ENCODE data around the gene C18orf63.

C18orf63 gene

DNA sequence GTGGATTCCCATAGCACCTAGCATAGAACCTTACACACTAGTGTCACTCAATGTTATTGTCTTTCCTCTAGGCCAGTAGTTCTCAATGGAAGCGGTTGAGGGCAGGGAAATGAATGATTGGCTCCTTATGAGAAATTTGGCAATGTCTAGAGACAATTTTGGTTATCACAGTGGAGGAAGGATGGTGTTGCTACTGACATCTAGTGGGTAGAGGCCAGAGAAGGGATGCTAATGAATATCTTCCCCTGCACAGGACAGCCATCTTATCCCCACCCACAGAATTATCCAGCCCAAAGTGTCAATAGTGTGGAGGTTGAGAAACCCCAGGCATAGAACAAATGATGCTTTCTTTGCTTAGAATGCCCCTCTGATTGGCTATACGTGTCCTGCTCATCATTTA, 15.8 kb downstream of the C18orf63 start:
- no peak for DNase-seq

DNA sequence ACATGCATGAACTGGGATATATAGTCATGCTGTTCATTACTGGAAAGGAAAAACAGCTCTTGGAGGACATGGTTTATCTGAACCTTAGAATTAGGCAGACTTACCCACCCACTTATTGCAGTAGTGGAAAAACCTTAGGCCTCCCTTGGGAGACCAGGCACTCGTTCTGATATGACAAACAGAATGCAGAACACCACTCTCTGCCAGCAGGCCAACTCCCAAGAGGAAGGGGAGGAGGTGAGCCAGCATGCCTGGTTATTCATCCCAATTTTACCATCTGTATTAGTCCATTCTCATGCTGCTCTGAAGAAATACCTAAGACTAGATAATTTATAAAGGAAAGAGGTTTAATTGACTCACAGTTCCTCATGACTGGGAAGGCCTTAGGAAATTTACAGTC, 17.5 kb downstream of the C18orf63 start:
- DNase-seq: no peak

DNA sequence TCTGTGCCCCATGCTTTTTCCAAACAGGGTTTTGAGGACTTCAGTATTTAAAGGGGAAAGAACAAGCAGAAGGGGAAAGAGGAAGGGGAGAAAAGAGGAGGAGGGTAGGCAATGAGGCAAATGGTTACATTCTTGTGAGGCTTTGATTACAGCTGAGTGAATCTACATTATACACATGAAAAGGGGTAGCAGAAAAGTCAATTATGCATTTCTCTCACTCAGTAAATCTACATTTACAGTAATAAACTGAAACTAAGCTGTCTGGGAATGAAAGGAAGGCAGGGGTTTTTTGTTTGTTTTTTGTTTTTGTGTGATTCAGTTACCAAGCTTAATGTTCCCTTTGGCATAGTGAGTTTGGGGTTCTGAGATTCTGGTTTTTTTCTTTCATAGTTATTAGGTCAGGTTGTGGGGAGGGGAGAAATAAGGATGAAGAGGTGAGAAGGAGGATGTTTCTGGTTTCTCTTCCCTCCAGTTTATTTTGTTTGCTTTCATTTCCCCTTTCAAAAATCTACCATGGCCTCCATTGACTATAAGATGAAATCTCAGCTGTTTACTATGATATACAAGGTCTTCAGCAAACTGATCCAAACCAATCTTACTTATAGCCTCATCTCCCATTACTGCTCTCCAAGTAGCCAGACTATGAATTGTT, 18.7 kb downstream of the C18orf63 start:
- no peak for DNase-seq

DNA sequence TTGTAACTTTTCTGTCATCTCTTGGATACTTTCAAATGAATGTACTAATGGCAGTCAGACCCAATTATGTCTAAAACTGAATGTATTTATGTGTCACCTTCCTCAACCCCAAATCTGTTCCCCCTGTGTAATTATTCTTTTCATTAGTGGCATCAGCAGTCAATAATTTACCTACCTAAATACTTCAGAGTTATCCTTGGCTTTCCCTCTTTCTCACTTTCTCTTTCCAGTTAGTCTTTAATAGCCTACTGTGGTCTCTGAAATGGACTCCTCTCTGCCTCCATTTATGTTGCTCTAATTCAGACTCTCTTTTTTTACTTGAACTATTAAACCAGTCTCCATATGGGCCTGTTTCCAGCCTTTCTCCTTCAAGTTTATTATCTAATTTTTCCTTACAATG, 21.0 kb downstream of the C18orf63 start:
- DNase-seq: no peak

DNA sequence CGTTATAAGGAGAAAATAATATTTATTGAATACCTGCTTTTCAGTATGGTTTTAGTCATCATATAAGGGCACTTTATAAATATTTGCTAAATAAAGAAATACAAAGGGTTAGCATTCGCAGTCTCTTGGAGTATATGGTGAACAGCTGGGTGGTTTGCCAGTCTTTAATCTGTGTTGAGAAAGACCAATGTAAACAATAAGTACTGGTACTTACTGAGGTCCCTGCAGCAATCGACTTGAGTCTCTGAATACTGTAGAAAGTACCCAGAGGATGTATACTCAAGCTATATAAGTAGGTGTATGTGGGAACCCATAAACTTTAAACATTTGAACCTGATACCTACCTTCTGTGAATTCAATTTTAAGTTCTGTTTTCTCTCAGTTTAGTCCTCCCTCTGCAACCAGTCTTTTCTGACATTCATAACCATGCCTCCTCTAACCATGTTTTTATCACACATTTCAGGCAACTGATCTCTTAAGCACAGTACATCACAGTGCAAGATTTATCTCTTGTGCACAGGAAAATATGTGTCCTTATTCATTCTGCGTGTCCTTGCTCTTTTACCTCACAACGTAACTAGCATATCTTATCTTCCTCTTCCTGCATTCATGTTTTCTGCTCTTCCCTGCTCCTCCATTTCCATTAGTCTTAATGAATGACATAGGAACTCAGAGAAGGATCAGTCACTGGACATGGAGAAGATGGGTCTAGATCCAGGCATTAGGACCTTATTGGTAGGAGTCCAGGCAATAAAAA, 21.7 kb downstream of the C18orf63 start:
- no peak for DNase-seq

DNA sequence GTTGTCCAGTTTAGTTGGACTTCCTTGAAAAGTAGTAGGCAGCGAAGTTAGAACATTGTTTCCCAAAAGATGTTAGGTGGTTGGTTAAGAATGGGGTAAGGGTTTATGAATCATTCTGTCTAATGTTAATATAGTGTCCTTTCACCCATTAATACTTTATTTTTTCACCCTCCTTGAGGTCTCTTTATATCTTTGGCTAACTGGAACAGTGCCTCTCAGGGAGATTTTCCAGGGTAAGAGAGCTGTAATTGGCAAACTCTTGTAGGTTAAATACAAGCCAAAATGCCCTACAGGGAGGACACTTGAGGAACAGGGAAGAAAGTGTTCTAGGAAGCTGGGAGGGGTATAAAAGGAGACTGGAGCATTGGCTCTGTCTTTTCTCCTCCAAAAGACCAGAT, 22.3 kb downstream of the C18orf63 start:
- no peak for DNase-seq

DNA sequence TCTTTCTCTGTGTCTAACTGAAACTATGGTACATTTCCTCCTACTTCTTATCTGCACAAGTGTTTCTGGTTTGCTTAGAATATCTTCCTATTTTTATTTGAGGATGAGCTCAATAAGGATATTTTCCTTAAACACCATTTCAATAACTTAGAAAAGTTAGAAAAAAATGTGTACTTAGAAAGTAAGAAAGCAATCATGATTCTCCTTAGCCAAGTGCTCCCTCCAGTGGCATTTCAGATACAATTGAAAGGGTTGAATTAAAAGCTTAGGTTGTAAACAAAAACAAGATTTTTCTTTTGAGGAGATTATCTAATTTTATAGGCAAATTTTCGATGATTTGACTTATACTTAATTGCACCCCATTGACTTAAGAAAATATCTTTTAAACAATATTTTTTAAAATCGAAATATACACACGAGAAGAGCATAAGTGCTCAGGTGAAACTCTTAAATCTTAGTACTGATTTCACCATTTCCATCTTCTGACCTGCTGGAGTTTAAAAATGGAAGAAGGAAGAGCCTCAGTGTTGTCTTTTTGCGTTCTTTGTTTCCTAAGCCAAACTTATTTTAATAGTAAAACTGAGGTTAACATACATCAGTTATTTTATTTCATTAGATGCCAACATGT, 26.9 kb downstream of the C18orf63 start:
- DNase-seq: no peak

DNA sequence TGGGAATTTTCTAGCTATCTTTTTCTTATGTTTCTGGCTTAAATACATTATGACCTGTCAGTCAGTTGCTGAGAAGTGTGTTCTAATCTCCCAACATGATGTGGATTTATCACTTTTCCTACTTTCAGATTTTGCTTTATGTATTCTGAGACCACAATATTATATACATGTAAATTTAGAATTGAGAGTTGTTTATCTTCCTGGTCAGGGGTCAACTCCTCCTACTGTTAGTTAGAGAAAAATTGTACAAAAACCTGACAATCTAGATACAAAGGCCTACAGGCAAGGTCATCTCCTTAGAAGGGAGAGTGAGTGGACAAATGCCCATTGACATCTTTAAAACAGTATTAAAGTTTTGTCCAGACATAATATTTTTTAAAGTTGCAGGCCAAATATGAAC, 30.6 kb downstream of the C18orf63 start:
- DNase-seq: no peak

DNA sequence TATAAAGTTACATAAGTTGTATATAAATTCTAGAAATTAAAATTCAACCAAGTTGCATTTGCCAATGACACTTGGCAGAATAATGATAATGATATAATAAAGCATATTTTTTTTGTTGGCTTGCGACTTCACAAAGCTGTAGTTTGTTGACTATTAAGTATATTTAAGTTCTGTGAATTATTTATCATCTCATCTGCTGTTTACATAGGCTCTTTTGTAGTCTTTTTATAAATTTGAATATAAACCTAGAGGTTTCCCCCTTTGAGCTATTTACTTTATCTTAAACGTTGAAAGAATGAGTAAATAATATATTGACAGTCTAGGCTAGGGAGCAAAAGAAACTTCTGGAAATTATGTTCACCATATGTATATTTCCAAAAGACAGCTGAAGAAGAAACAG, 32.9 kb downstream of the C18orf63 start:
- no peak for DNase-seq

DNA sequence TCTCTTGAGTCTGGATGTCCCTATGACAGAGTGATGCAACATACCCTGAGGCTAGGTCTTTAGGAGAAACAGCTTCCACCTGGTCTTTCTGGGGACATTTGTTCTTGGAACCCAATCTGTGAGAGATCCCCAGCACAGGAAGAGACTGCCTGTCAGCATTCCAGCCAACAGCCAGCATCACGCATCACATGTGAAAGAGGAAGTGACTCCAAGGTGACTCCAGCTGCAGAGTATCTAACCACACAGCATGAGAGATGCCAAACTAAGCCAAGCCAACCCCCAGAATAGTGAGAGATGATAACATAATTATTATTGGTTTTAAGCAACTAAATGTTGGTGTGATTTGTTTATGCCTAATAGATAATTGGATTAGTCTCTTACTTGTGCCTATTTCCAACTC, 35.7 kb downstream of the C18orf63 start:
- DNase-seq: no peak

DNA sequence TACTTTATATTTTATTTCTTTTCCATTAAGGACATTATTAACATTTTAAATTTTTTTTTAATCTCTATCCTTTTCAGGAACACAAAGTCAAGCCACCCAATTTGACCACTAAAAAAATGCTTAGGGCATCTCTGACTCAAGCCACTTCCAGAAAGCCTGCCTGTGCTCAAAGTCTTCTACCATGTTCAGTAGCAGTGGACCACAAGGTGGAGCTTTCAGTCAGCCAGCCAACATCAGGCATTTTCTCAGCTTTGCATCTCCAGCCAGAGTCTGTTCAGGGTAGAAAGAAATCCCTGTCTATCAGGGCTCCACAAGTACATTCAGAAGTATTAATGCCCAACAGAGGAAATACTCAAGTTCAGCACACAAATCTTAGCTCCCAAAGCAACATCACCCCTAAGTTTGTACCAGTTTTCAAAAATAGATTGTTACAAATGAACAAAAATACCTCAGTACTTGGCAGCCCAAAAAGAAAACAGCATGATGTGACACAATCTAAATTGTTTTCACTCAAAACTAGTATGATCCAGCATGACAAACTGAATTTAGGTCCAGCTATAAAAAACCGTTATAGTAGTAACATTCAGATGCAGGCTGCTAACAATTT, 37.6 kb downstream of the C18orf63 start:
- peak; percentile 26 for DNase-seq

DNA sequence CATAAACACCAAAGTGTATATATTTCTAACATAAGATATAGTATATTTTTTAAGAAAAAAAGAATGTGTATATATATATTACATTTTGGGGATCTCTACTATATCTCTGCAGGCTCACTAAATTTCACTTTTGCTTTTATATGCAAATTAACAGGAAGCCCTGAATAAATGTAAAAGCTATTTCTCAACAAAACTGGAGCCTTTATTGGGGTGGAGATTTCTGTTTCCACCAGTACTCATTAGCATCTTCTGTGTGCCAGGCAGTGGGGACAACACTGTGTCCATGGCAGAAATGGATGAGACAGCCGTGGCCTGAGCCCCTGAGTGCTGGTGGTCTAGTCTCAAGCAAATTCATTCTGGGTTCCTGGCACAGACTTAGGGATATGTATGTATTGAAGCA, 41.3 kb downstream of the C18orf63 start:
- DNase-seq: no peak

DNA sequence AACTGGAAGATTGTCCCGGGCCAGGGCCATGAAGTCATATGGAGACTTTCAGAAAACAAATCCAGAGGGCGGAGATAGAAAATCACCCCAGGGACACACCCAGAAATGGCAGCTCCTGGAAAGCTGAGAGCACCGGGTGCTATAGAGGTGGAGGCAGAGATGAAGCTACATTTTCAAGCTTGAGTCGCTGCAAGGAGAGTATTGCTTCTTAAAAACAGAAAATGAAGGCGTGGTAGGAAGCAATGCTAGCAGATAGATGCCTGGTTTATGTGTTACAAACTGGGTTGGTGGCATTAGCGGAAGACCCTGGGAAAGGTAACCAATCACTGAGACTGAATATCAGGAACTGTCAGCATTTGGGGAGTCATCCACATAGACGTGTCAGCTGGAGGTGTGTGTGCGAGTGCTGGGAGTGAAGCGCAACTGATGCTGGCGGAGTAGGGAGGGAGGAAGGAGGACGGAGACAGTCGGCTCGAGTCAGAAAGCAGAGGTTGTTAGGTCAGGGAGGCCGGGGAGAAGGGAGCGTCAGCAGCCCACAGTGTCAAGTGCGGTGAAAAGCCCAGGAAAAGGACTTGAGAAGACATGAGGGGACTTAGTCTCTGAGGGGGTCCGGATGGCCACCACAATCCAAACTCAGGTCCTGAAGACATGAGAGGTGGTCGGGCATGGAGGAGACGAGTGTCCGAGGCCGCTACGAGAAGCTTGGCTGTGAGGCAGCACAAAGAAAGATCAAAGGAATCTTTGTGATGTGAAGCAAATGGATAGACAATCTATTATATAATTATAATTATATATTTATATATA, 45.4 kb downstream of the C18orf63 start:
- no peak for DNase-seq

DNA sequence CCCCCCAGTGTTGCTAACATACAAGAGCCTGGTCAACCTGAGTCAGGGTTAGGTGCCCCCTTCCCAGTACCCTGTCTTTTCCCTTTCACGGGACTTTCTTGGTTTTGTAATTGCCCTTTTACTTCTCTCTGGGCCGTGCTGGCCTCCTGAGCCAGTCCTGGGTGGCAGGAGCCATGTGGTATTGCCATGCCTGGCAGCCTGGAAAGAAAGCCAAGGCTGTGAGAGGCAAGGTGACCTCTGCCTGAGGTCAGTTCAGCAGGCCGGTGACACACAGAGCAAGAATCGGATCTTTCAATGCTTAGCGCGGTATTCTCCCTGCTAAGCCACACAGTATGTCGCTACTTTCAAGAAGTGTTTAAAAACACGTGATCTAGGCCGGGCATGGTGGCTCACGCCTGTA, 52.3 kb downstream of the C18orf63 start:
- no peak for DNase-seq

DNA sequence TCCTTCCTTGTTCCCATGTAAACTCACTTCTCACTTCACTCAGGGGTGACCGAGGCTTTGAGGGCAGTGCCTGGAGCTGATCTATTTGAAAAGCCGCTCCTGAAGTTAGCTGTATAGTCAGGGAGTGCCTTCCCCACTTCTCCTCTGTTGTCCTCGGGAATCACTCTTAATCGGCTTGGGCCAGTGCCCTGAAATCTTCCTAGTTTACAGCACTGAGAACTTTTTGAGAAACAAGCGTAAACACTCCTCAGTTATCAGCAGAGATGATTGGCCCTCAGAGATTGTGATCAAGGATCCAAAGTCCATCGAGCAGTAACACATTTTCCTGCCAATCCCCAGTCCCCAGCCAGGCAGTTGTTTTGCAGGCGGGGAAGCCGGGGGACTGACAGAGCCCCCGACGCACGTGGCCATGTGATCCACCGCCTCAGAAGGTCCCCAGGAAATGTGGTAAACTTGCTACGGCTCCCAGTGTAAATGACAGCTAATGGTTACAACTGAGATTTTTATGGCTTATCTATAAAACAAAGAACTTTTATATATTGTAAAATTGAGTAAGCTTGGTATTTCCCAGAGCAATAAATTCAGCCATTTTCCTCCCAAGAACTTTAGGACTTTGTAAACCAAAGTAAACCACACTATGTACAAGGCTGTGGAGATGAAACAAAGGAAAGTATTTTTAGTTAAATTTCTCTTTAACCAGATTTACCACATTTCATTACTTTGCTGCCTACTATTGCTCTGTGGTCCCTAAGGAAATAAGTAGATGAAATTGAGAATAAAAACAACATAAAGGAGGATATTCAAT, 53.5 kb downstream of the C18orf63 start:
- no peak for DNase-seq

DNA sequence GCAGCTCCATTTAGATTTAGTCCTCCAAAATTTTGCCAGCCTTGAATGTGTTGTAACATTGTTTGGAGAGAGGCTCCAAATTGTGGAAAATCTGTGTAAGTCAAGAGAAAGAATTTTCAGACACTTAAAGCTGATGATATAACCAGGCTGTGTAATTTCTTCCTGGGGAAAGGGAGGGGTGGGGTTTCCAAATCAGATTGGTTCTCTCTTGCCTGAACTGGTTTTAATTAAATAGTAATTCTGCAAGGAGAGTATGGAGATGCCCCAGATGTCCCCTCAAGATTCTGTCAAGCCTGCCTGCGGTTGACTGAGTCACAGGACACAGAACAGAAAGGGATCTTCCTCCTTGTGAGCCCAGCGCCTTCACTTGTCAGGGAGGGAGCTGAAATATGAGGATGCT, 54.5 kb downstream of the C18orf63 start:
- no peak for DNase-seq

DNA sequence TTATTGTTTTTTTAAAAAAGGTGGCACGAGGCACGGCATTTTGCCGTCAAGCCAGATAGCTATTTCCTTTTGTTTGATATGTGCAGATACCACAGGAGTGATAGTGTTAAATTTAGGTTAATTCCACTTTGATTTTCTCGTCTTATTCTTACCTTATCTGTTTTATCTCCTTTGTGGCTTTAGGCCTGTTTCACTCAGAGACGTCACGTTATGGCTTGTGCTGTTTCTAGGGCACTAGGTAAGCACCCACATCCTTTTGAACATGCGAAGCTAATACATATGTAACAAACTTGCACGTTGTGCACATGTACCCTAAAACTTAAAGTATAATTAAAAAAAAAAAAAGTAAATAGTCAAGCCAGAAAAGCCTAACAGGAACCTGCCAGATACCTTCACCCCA, 57.8 kb downstream of the C18orf63 start:
- DNase-seq: peak; percentile 6

DNA sequence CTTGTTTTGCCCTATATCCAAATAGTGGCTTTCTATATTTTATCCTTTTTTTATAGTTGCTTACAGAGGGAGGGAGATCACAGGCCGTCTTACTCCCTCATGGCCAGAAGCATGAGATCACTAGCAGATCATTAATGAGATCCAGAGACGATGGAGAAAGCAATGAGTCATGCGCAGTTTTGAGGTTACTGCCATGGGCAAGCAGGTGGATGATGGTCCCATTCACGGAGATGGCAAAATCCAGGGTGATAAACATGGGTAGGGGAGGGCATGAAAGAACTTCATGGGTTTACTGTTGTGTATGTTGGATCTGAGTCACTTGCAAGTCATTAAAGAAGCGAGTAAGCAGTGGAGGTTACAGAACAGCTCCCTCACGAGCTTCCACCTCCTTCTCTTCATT, 60.4 kb downstream of the C18orf63 start:
- no peak for DNase-seq

DNA sequence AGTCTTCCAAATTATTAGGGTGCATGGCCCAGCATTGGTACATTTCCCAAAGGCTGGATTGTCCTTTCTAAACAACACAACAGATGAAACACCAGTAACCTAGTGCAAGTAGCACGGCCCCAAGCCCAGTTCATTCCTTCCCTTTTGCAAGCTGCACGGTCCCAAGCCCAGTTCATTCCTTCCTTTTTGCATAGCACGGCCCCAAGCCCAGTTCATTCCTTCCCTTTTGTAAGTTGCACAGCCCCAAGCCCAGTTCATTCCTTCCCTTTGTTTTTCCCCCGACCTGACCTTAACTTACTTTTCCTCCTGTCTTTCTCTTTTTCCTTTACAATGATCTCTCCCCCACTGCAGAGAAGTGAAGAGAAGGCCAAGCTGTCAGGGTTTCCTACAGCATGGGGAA, 60.9 kb downstream of the C18orf63 start:
- DNase-seq: no peak

DNA sequence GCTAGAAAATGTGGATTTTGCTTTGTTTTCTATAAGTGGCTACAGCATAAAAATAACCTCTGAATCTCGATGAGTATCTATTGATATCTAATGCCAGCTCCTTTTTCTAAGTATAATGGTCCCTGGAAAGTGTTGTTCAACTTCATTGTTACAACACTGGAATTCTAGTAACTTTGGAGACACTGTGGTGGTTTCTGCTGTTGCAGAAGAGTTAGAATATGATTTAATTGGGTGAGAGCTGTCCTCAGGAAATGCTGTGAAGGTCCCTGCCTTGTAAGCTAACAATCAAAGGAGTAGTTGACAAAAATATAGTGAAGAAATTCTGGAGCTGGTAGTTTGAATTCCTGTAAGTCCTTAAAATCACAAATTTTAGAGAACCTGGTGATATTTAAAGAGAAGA, 62.1 kb downstream of the C18orf63 start:
- DNase-seq: no peak

DNA sequence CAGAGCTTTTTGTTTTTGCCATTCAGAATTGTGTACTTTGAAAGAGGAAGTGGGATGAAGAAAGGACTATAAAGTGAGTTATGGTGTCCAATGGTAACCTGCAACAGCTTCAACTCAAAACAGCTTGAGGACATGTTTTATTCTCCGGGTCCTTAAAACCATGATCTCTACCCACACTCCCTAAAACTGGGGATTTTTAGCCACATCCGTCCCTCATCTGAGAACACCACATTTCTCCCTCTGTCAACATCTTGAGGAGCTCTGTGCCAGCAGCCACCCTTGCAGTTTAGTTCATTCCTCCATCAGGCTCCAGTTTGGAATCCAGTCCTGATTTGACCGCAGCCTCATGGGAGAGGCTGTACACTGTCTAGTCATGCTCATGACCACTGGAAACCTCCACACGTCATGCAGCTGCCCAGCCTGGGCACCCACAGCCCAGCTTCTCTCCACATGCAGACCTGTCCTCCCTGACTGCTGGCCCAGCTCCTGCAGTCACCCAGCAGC, 62.6 kb downstream of the C18orf63 start:
- no peak for DNase-seq

DNA sequence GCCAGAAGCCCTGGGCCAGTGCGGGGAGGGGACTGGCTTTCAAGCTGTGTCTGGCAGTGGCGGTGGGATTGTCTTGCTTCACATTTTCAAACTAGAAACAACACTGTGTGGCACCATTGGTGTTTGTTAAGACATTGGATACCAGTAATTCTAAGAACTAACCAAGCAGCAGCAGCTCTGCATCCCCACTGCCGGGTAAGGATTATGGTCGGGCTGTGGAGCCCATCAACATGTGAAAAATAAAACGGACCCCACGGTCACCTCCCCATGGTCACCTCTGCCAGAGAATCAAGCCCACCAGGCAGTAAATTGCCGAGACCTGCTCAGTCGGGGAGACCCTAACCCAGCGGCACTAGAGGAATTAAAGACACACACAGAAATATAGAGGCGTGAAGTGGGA, 65.3 kb downstream of the C18orf63 start:
- no peak for DNase-seq

All from effector CD8-positive, alpha-beta T cell (primary cell).